Measurements from ENCODE around the gene COG7.
"Not testable (repeated sequence)": the region's sequence is repeated elsewhere in the genome, so short reads cannot be mapped to it uniquely, and the experiment has no call there.

- not testable (repeated sequence) for TF ChIP-seq CTCF (IDR thresholded peaks at IDR 0.05; ENCODE audit: low read depth, low read length); EZH2phosphoT487 (IDR thresholded peaks at IDR 0.05; ENCODE audit: low read depth)
Measured at GRCh38 chr16:23462994-23463393, 10.0 kb upstream of the COG7 start.
